Adrenal gland (tissue), 5 donors: ENCODE data around the gene AGAP1.

Experiments used
- POLR2A ChIP-seq, 2 donors: fragments of 450-650 bp; IDR thresholded peaks; one replicate each; pipeline ENCODE4 v1.6.1; 2017; ENCODE audit warnings: antibody characterized with exemption in 2 of 2, mild to moderate bottlenecking in 2 of 2, moderate library complexity in 1 of 2
- TF ChIP-seq, protein P1 (sequence below), 6 experiments: fragments of 450-650 bp in 4 of 6; fragments of 200-600 bp in 2 of 6; sonication (generic) in 1 of 6; IDR thresholded peaks; 1 replicate in 5 of 6; 2 replicates in 1 of 6; pipeline versions ENCODE4 v1.5.1 to v1.8.0; 2016 to 2021; ENCODE audit warnings: antibody characterized with exemption in 6 of 6, mild to moderate bottlenecking in 2 of 6, moderate library complexity in 1 of 6
- donor health status: DM: no; HTN: no; CAD: no.

DNA sequence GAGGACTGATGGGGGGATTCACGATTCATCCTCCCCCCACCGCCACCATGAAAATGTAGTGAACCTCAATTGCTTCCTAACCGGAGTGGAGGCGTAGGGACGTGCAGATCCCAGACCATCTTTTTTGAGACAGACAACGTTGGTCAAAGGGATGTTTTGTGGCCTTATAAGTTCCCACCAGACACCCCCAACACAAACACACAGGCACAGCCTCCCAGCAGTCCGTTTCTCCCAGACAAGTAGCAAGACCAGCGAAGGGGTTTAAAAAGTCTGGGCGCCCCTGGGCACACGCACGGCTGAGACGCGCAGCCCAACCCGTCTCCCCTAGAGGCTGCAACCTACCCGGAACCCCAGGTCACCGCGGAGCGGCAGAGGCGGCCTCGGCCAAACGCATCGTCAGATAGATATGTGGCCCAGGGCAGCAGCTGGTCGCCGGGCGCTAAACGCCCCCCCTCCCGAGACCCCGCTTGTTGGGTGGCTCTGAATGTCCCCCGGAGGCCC, 673.0 kb downstream of the AGAP1 start:
- TF ChIP-seq, protein P1, sequence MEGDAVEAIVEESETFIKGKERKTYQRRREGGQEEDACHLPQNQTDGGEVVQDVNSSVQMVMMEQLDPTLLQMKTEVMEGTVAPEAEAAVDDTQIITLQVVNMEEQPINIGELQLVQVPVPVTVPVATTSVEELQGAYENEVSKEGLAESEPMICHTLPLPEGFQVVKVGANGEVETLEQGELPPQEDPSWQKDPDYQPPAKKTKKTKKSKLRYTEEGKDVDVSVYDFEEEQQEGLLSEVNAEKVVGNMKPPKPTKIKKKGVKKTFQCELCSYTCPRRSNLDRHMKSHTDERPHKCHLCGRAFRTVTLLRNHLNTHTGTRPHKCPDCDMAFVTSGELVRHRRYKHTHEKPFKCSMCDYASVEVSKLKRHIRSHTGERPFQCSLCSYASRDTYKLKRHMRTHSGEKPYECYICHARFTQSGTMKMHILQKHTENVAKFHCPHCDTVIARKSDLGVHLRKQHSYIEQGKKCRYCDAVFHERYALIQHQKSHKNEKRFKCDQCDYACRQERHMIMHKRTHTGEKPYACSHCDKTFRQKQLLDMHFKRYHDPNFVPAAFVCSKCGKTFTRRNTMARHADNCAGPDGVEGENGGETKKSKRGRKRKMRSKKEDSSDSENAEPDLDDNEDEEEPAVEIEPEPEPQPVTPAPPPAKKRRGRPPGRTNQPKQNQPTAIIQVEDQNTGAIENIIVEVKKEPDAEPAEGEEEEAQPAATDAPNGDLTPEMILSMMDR (IDR thresholded peaks at IDR 0.05), result no peak
- TF ChIP-seq POLR2A (IDR thresholded peaks at IDR 0.05), result no peak
